Camera-type eye (tissue), 1 donor: ENCODE data around the gene BIRC3. TPM values are rescaled to one million over a fixed set of nuclear protein-coding genes. Genes with fewer than 3 reads are reported as not detected.

Experiments
- total RNA-seq: library from RNA; depleted of rRNA; stranded (reverse); fragments of >200 nt; gene quantifications from one replicate; pipeline ENCODE4 v1.2.3, GENCODE V29; 2014

BIRC3 gene
- 4.1 TPM for total RNA-seq

GRCh38 chr11:102317099-102317767 is at the start of gene BIRC3:
Gene BIRC3 (plus strand): TSS chr11:102317484. CDS start chr11:102324510, 7,026 bp downstream.

GRCh38 chr11:102346748-102347461 is 29.6 kb downstream of the BIRC3 start, which contains the start of gene BIRC2:
Gene BIRC2 (plus strand): TSS chr11:102347214. CDS start chr11:102349855, 2,641 bp downstream.

Other genes starting within 250 kb of the BIRC3 start
- gene YAP1, start 207.0 kb upstream of the BIRC3 start, total RNA-seq: 137 TPM
- gene BIRC2, start 29.7 kb downstream of the BIRC3 start, total RNA-seq: 90.1 TPM
- 117 TPM for gene TMEM123, start 135.3 kb downstream of the BIRC3 start, total RNA-seq
- gene MMP7, start 213.3 kb downstream of the BIRC3 start, total RNA-seq: 9.1 TPM